Mesenchymal stem cell (in vitro differentiated cells and primary cell): ENCODE measurements around the gene GLTP.

Source experiments
- DNase-seq: peaks from one replicate; pipeline ENCODE4 v3.0.0-alpha.2; 2013
- H2AFZ ChIP-seq: one replicate; pipeline ENCODE4 v1.6.1; 2013; ENCODE audit warnings: low read depth, mild to moderate bottlenecking, control low read depth, inconsistent platforms, low read length, moderate library complexity
- H2AK5ac ChIP-seq: 2 replicates; pipeline ENCODE4 v1.6.1; 2013; ENCODE audit warnings: low read length, moderate library complexity, mild to moderate bottlenecking, inconsistent platforms; ENCODE audit not compliant: severe bottlenecking
- H2BK120ac ChIP-seq: one replicate; pipeline ENCODE4 v1.6.1; 2013; ENCODE audit warnings: low read depth, mild to moderate bottlenecking, inconsistent platforms, low read length, moderate library complexity
- H2BK12ac ChIP-seq, 2 experiments: one replicate each; pipeline ENCODE4 v1.6.1; 2013; ENCODE audit warnings: inconsistent platforms in 2 of 2, low read length in 2 of 2, mild to moderate bottlenecking in 2 of 2, moderate library complexity in 2 of 2, control low read depth in 1 of 2
- H2BK15ac ChIP-seq: one replicate; pipeline ENCODE4 v1.6.1; 2013; ENCODE audit warnings: mild to moderate bottlenecking, low read depth, inconsistent platforms; ENCODE audit not compliant: poor library complexity, severe bottlenecking
- H2BK5ac ChIP-seq: 2 replicates; pipeline ENCODE4 v1.6.1; 2013; ENCODE audit warnings: low read depth, mild to moderate bottlenecking, low read length, control low read depth, inconsistent platforms; ENCODE audit not compliant: poor library complexity, severe bottlenecking
- H3K14ac ChIP-seq, 2 experiments: one replicate each; pipeline ENCODE4 v1.6.1; 2013; ENCODE audit warnings: inconsistent platforms in 2 of 2, low read length in 2 of 2, control low read depth in 1 of 2, mild to moderate bottlenecking in 1 of 2, moderate library complexity in 1 of 2
- H3K18ac ChIP-seq, 2 experiments: one replicate each; pipeline ENCODE4 v1.6.1; 2013; ENCODE audit warnings: inconsistent platforms in 2 of 2, low read length in 2 of 2, control low read depth in 1 of 2, low read depth in 1 of 2, mild to moderate bottlenecking in 1 of 2
- H3K23ac ChIP-seq, 2 experiments: one replicate each; pipeline ENCODE4 v1.6.1; 2013; ENCODE audit warnings: inconsistent platforms in 2 of 2, low read length in 2 of 2, mild to moderate bottlenecking in 2 of 2, moderate library complexity in 2 of 2, control low read depth in 1 of 2
- H3K27ac ChIP-seq: 2 replicates; pipeline ENCODE4 v1.5.1; 2013; ENCODE audit warnings: mild to moderate bottlenecking, moderate library complexity, low read length, control low read depth, inconsistent platforms; ENCODE audit not compliant: poor library complexity, severe bottlenecking
- H3K27me3 ChIP-seq, 2 experiments: 2 replicates each; pipeline versions ENCODE4 v1.6.1 to v1.7.0; 2013; ENCODE audit warnings: low read length in 2 of 2, mild to moderate bottlenecking in 2 of 2, moderate library complexity in 2 of 2, control low read depth in 1 of 2, inconsistent platforms in 1 of 2; ENCODE audit not compliant: control insufficient read depth in 1 of 2, insufficient read depth in 1 of 2
- H3K36me3 ChIP-seq, 2 experiments: 2 replicates each; pipeline versions ENCODE4 v1.6.1 to v1.7.0; 2013; ENCODE audit warnings: low read length in 2 of 2, control low read depth in 1 of 2, inconsistent platforms in 1 of 2, low read depth in 1 of 2, mild to moderate bottlenecking in 1 of 2; ENCODE audit not compliant: insufficient read depth in 2 of 2, control insufficient read depth in 1 of 2
- H3K4ac ChIP-seq, 2 experiments: one replicate each; pipeline ENCODE4 v1.6.1; 2013; ENCODE audit warnings: inconsistent platforms in 2 of 2, low read length in 2 of 2, mild to moderate bottlenecking in 2 of 2, moderate library complexity in 2 of 2, control low read depth in 1 of 2, low read depth in 1 of 2
- H3K4me1 ChIP-seq: 2 replicates; pipeline ENCODE4 v1.6.1; 2013; ENCODE audit warnings: low read depth, low read length, control low read depth; ENCODE audit not compliant: control insufficient read depth, insufficient read depth
- H3K4me2 ChIP-seq: 2 replicates; pipeline ENCODE4 v1.6.1; 2013; ENCODE audit warnings: low read length, mild to moderate bottlenecking, inconsistent platforms; ENCODE audit not compliant: poor library complexity, severe bottlenecking
- H3K4me3 ChIP-seq, 2 experiments: 2 replicates each; pipeline versions ENCODE4 v1.5.1 to v1.7.0; 2013; ENCODE audit warnings: low read length in 2 of 2, mild to moderate bottlenecking in 2 of 2, control low read depth in 1 of 2, low read depth in 1 of 2; ENCODE audit not compliant: insufficient read depth in 1 of 2
- H3K79me1 ChIP-seq: replicated peaks from 2 replicates; pipeline ENCODE4 v1.6.1; 2013; ENCODE audit warnings: mild to moderate bottlenecking, control low read depth, low read length, inconsistent platforms; ENCODE audit not compliant: poor library complexity, severe bottlenecking
- H3K9ac ChIP-seq: 2 replicates; pipeline ENCODE4 v1.7.0; 2013; ENCODE audit warnings: mild to moderate bottlenecking, low read length, moderate library complexity
- H3K9me3 ChIP-seq: 2 replicates; pipeline ENCODE4 v1.7.0; 2013; ENCODE audit warnings: mild to moderate bottlenecking, low read length; ENCODE audit not compliant: control insufficient read depth
- H4K8ac ChIP-seq: one replicate; pipeline ENCODE4 v1.6.1; 2013; ENCODE audit warnings: inconsistent platforms, mild to moderate bottlenecking, low read length, moderate library complexity
- H4K91ac ChIP-seq: one replicate; pipeline ENCODE4 v1.6.1; 2013; ENCODE audit warnings: mild to moderate bottlenecking, low read length, inconsistent platforms
- WGBS: methylation state at CpG from one replicate; pipeline ENCODE4 v1.1.7; 2013; ENCODE audit warnings: mixed read lengths; 5-methylcytosine and 5-hydroxymethylcytosine counted together

Gene GLTP

DNA sequence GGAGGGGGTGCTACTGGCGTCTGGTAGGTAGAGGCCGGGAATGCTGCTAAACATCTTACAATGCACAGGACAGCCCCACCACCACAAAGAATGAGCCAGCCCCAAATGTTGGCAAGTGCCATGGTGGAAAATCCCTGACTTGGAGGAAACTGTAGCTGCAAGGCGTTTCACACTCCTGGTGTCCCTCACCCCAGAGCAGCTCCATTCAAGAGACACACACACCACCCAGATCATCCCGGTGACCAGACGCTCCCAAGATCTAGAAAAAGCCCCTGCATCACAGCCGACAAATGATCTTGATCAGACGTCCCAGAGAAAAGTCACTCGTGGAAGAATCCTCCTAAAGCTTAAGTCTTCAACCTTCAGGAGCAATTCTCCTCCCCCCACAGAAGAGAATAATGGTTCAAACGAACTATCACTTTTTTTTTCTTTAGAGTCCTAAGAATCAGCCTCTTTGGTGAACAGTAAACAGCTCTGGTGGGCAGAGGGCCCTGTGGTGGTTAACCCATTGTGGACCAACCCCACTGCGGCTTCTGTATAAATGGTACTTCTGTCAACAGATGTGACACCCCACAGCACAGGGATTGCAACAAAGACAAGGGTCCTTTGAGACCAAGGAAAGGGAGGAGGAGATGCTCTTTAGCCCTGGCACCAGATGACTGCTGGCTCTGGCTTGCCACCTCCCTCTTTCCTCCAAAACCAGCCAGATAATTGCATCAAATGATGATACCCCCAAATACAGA lies 2.7 kb downstream of the GLTP start:
- Histone ChIP-seq H2BK15ac (no peak overlapping the region), H3K9me3 (no peaks in the 10 kb centered on the region), H3K23ac (no peak overlapping the region), H3K36me3 (no peaks in the 10 kb centered on the region), H3K79me1 (peaks cover 44% of the 10 kb centered on the region), H3K4ac (no peak overlapping the region), H3K14ac (no peak overlapping the region), H2AFZ (no peak overlapping the region), H2BK120ac (no peak overlapping the region), H2AK5ac (no peak overlapping the region), H3K27me3 (no peaks in the 10 kb centered on the region), H3K27ac (no peak overlapping the region), H3K4me2 (no peak overlapping the region), H3K4me1 (peaks cover 14% of the 10 kb centered on the region), H3K18ac (no peak overlapping the region), H4K91ac (no peak overlapping the region), H2BK12ac (no peak overlapping the region), H3K9ac (peak overlapping the region; percentile 95), H3K4me3 (peak overlapping the region in 1 of 2 experiments; percentile 97), H4K8ac (no peak overlapping the region), H2BK5ac (no peak overlapping the region)
- WGBS, result 75% methylated on average over 10 of the region's 10 CpGs
- DNase-seq, result no peak

DNA sequence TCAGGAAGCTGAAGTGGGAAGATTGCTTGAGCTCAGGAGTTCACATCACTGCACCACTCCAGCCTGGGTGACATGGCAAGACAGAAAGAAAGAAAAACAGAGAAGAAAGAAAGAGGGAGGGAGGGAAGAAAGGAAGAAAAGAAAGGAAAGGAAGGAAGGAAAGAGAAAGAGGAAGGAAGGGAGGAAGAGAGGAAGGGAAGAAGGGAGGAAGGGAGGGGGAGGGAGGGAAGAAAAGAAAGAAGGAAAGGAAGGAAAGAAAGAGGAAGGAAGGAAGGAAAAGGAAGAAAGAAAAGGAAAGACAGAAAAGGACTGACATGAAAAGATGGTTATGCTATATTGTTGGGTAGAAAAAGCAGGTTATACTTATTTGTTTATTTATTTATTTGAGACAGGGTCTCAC lies 3.9 kb downstream of the GLTP start:
- DNase-seq, result no peak
- Histone ChIP-seq H2BK15ac (no peak overlapping the region), H3K14ac (no peak overlapping the region), H2BK5ac (no peak overlapping the region), H3K79me1 (peaks cover 54% of the 10 kb centered on the region), H3K27me3 (no peaks in the 10 kb centered on the region), H4K8ac (no peak overlapping the region), H2BK120ac (no peak overlapping the region), H2BK12ac (no peak overlapping the region), H2AFZ (no peak overlapping the region), H4K91ac (no peak overlapping the region), H3K4ac (no peak overlapping the region), H3K9ac (no peak overlapping the region), H3K4me2 (no peak overlapping the region), H3K23ac (no peak overlapping the region), H3K27ac (no peak overlapping the region), H3K36me3 (peaks cover 0 to 10% of the 10 kb centered on the region in 2 experiments), H2AK5ac (no peak overlapping the region), H3K4me1 (peaks cover 14% of the 10 kb centered on the region), H3K9me3 (no peaks in the 10 kb centered on the region), H3K18ac (no peak overlapping the region), H3K4me3 (no peak overlapping the region)

- H4K8ac ChIP-seq, result no peak overlapping the region
- peaks cover 56% of the 10 kb centered on the region for H3K79me1 ChIP-seq
- H3K23ac ChIP-seq, result no peak overlapping the region
- H2BK120ac ChIP-seq, result no peak overlapping the region
- H3K9me3 ChIP-seq, result no peaks in the 10 kb centered on the region
- H2BK15ac ChIP-seq, result no peak overlapping the region
- H3K4me1 ChIP-seq, result peaks cover 11% of the 10 kb centered on the region
- WGBS, result 97% methylated on average over 6 of the region's 6 CpGs
- no peak overlapping the region for H2BK12ac ChIP-seq
- H3K4ac ChIP-seq, result no peak overlapping the region
- no peak for DNase-seq
- H3K27ac ChIP-seq, result no peak overlapping the region
- no peak overlapping the region for H2BK5ac ChIP-seq
- H3K36me3 ChIP-seq, result peaks cover 0 to 10% of the 10 kb centered on the region in 2 experiments
- H3K4me2 ChIP-seq, result no peak overlapping the region
- no peak overlapping the region for H2AK5ac ChIP-seq
- H3K27me3 ChIP-seq, result no peaks in the 10 kb centered on the region
- H3K4me3 ChIP-seq, result no peak overlapping the region
- no peak overlapping the region for H3K18ac ChIP-seq
- no peak overlapping the region for H3K14ac ChIP-seq
- no peak overlapping the region for H2AFZ ChIP-seq
- no peak overlapping the region for H3K9ac ChIP-seq
- H4K91ac ChIP-seq, result no peak overlapping the region
These were observed 4.7 kb downstream of the GLTP start for GRCh38 chr12:109875572-109876131.

- H3K18ac ChIP-seq, result no peak overlapping the region
- no peak overlapping the region for H2AFZ ChIP-seq
- H3K23ac ChIP-seq, result no peak overlapping the region
- H2BK120ac ChIP-seq, result no peak overlapping the region
- no peaks in the 10 kb centered on the region for H3K27me3 ChIP-seq
- no peak overlapping the region for H2AK5ac ChIP-seq
- no peak overlapping the region for H3K4me3 ChIP-seq
- H3K36me3 ChIP-seq, result peaks cover 0 to 10% of the 10 kb centered on the region in 2 experiments
- H3K9me3 ChIP-seq, result no peaks in the 10 kb centered on the region
- H3K9ac ChIP-seq, result no peak overlapping the region
- no peak overlapping the region for H4K8ac ChIP-seq
- 88% methylated on average over 6 of the region's 6 CpGs for WGBS
- H3K4me2 ChIP-seq, result no peak overlapping the region
- H2BK15ac ChIP-seq, result no peak overlapping the region
- no peak overlapping the region for H3K4ac ChIP-seq
- peak; percentile 55 for DNase-seq
- no peak overlapping the region for H2BK12ac ChIP-seq
- no peak overlapping the region for H2BK5ac ChIP-seq
- peaks cover 44% of the 10 kb centered on the region for H3K79me1 ChIP-seq
- no peak overlapping the region for H3K27ac ChIP-seq
- peaks cover 3% of the 10 kb centered on the region for H3K4me1 ChIP-seq
- H3K14ac ChIP-seq, result no peak overlapping the region
- H4K91ac ChIP-seq, result no peak overlapping the region
These were observed 6.7 kb downstream of the GLTP start for GRCh38 chr12:109873653-109874052.
